Caco-2 (cell line): ENCODE measurements around the gene MROH9. TPM values are rescaled to one million over a fixed set of nuclear protein-coding genes. Genes with fewer than 3 reads are reported as not detected.

Experiments
- BruUV-seq: library from RNA; stranded (reverse); fragments of 400-500 nt; replicated peaks from 2 replicates; lab custom pipeline; 2021; lab: Mats Ljungman, UMichigan
- CTCF ChIA-PET: fragments of 300-600 bp; sonication (Branson Sonifier 250); formaldehyde crosslinking; loops from one replicate; lab custom pipeline; 2022; ENCODE audit warnings: antibody characterized with exemption; lab: Charles Lee
- POLR2A ChIA-PET: fragments of 300-600 bp; sonication (Branson Sonifier 250); formaldehyde crosslinking; loops from one replicate; lab custom pipeline; 2022; ENCODE audit warnings: antibody characterized with exemption; lab: Charles Lee
- DNase-seq, 2 experiments: peaks; one replicate each; pipeline versions ENCODE4 v3.0.0 to v3.0.0-alpha.2; 2020 to 2022
- H3K27me3 ChIP-seq: replicated peaks from 2 replicates; pipeline ENCODE4 v1.6.0; 2011; ENCODE audit warnings: low read length; ENCODE audit not compliant: control insufficient read depth, insufficient read depth
- H3K36me3 ChIP-seq: 2 replicates; pipeline ENCODE4 v1.5.1; 2011; ENCODE audit warnings: low read length; ENCODE audit not compliant: control insufficient read depth, insufficient read depth
- H3K4me1 ChIP-seq: fragments of 250-450 bp; sonication (Bioruptor Pico); 2 replicates; pipeline ENCODE4 v1.5.1; 2020; ENCODE audit warnings: mild to moderate bottlenecking
- H3K4me3 ChIP-seq: 2 replicates; pipeline ENCODE4 v1.5.1; 2011; ENCODE audit warnings: low read depth, mild to moderate bottlenecking, control low read depth, low read length
- H3K9me3 ChIP-seq: fragments of 250-450 bp; sonication (Bioruptor Pico); 2 replicates; pipeline ENCODE4 v1.5.1; 2020; ENCODE audit warnings: mild to moderate bottlenecking, moderate library complexity
- H3K27ac Mint-ChIP-seq: one replicate; pipeline ENCODE4 v1.8.0; 2022; ENCODE audit warnings: mixed read lengths; ENCODE audit not compliant: unreplicated experiment
- H3K27me3 Mint-ChIP-seq: one replicate; pipeline ENCODE4 v1.8.0; 2022; ENCODE audit warnings: mixed read lengths; ENCODE audit not compliant: insufficient read depth, unreplicated experiment
- H3K36me3 Mint-ChIP-seq: one replicate; pipeline ENCODE4 v1.8.0; 2022; ENCODE audit warnings: mild to moderate bottlenecking, mixed read lengths; ENCODE audit not compliant: insufficient read depth, unreplicated experiment
- H3K4me1 Mint-ChIP-seq: one replicate; pipeline ENCODE4 v1.8.0; 2022; ENCODE audit warnings: low read depth, mixed read lengths; ENCODE audit not compliant: unreplicated experiment
- H3K4me3 Mint-ChIP-seq: one replicate; pipeline ENCODE4 v1.8.0; 2022; ENCODE audit warnings: mild to moderate bottlenecking, moderate library complexity, mixed read lengths; ENCODE audit not compliant: unreplicated experiment
- H3K9me3 Mint-ChIP-seq: one replicate; pipeline ENCODE4 v1.8.0; 2022; ENCODE audit warnings: mixed read lengths; ENCODE audit not compliant: unreplicated experiment
- CTCF ChIP-seq, 2 experiments: fragments of 200-600 bp in 1 of 2; IDR thresholded peaks; 1 replicate in 1 of 2; 2 replicates in 1 of 2; pipeline versions ENCODE4 v1.5.1 to v1.8.0; 2011 to 2022; ENCODE audit warnings: antibody characterized with exemption in 1 of 2, control low read depth in 1 of 2, inconsistent platforms in 1 of 2, low read depth in 1 of 2, low read length in 1 of 2, mild to moderate bottlenecking in 1 of 2, moderate library complexity in 1 of 2; ENCODE audit not compliant: insufficient read depth in 1 of 2, severe bottlenecking in 1 of 2, unreplicated experiment in 1 of 2
- intact Hi-C: fragments of 100-400 bp; cut with micrococcal nuclease; formaldehyde crosslinking; loops from one replicate; pipeline ENCODE4 v1.10.0; 2022; ENCODE audit not compliant: unreplicated experiment
- total RNA-seq: library from RNA; stranded (reverse); gene quantifications from 2 replicates; pipeline ENCODE4 v1.2.3, GENCODE V29; 2022

Gene MROH9
- total RNA-seq, 1 experiment from 2014 or later = not detected

GRCh38 chr1:170970256-170970655 lies 34.9 kb downstream of the MROH9 start:
- intact Hi-C loops = no loop called here
- H3K4me1 Mint-ChIP-seq = no peaks in the 10 kb centered on the region
- no peak for DNase-seq
- no peaks in the 10 kb centered on the region for H3K36me3 ChIP-seq
- ChIA-PET POLR2A (no interaction called here), CTCF (no interaction called here)
- no peaks in the 10 kb centered on the region for H3K27me3 ChIP-seq
- H3K36me3 Mint-ChIP-seq = no peaks in the 10 kb centered on the region
- H3K4me3 ChIP-seq = no peak overlapping the region
- H3K9me3 Mint-ChIP-seq = no peaks in the 10 kb centered on the region
- H3K4me1 ChIP-seq = no peaks in the 10 kb centered on the region
- peaks cover 4% of the 10 kb centered on the region for H3K27me3 Mint-ChIP-seq
- no peak for TF ChIP-seq CTCF (IDR thresholded peaks at IDR 0.05; ENCODE audit: insufficient read depth in 1 of 2, low read depth in 1 of 2, low read length in 1 of 2, severe bottlenecking in 1 of 2, unreplicated experiment in 1 of 2)
- H3K27ac Mint-ChIP-seq = no peak overlapping the region
- 0 out of 2 replicates have a peak, but pooled peaks cover 4% of the 10 kb centered on the region for H3K9me3 ChIP-seq
- no peak overlapping the region for H3K4me3 Mint-ChIP-seq
- no TSS peak for BruUV-seq

- Mint-ChIP-seq H3K4me1 (no peaks in the 10 kb centered on the region), H3K27ac (no peak overlapping the region), H3K27me3 (peaks cover 4% of the 10 kb centered on the region), H3K36me3 (no peaks in the 10 kb centered on the region), H3K9me3 (no peaks in the 10 kb centered on the region), H3K4me3 (no peak overlapping the region)
- Histone ChIP-seq H3K9me3 (0 out of 2 replicates have a peak, but pooled peaks cover 4% of the 10 kb centered on the region), H3K27me3 (no peaks in the 10 kb centered on the region), H3K4me3 (no peak overlapping the region), H3K36me3 (no peaks in the 10 kb centered on the region), H3K4me1 (no peaks in the 10 kb centered on the region)
- no TSS peak for BruUV-seq
- no peak for DNase-seq
- CTCF ChIA-PET = no interaction called here
- no peak for TF ChIP-seq CTCF (IDR thresholded peaks at IDR 0.05; ENCODE audit: insufficient read depth in 1 of 2, low read depth in 1 of 2, low read length in 1 of 2, severe bottlenecking in 1 of 2, unreplicated experiment in 1 of 2)
- POLR2A ChIA-PET = no interaction called here
- intact Hi-C loops = no loop called here
Measured at GRCh38 chr1:170978371-170978910, 43.1 kb downstream of the MROH9 start.

GRCh38 chr1:170985406-170985805 lies 50.1 kb downstream of the MROH9 start:
- no peaks in the 10 kb centered on the region for H3K36me3 Mint-ChIP-seq
- DNase-seq = no peak
- no peak for TF ChIP-seq CTCF (IDR thresholded peaks at IDR 0.05; ENCODE audit: insufficient read depth in 1 of 2, low read depth in 1 of 2, low read length in 1 of 2, severe bottlenecking in 1 of 2, unreplicated experiment in 1 of 2)
- intact Hi-C loops = no loop called here
- H3K9me3 ChIP-seq = no peaks in the 10 kb centered on the region
- no TSS peak for BruUV-seq
- H3K4me1 Mint-ChIP-seq = no peaks in the 10 kb centered on the region
- H3K27ac Mint-ChIP-seq = no peak overlapping the region
- H3K9me3 Mint-ChIP-seq = no peaks in the 10 kb centered on the region
- ChIA-PET CTCF (no interaction called here), POLR2A (no interaction called here)
- no peak overlapping the region for H3K4me3 Mint-ChIP-seq
- H3K4me3 ChIP-seq = no peak overlapping the region
- peaks cover 2% of the 10 kb centered on the region for H3K27me3 Mint-ChIP-seq
- no peaks in the 10 kb centered on the region for H3K36me3 ChIP-seq
- H3K27me3 ChIP-seq = no peaks in the 10 kb centered on the region; the same call in 1 of the 2 replicates
- H3K4me1 ChIP-seq = no peaks in the 10 kb centered on the region
